Measurements from ENCODE around the gene HPDL.

The HPDL gene

GRCh38 chr1:45348966-45349677 lies 22.4 kb downstream of the HPDL start:
- in situ Hi-C loops (cut with MboI; ENCODE audit: low sequenced_read_pairs) = no loop called here

- in situ Hi-C loops (cut with MboI; ENCODE audit: low sequenced_read_pairs) = loop anchor here (10.0 kb wide), 1 partner anchor 223 kb away; no protein-coding TSS in a partner anchor
Measured at GRCh38 chr1:45351508-45351907, 24.8 kb downstream of the HPDL start.

GRCh38 chr1:45353685-45354084 lies 27.0 kb downstream of the HPDL start:
- in situ Hi-C loops (cut with MboI; ENCODE audit: low sequenced_read_pairs) = loop anchor here (10.0 kb wide), 1 partner anchor 221 kb away; no protein-coding TSS in a partner anchor

DNA sequence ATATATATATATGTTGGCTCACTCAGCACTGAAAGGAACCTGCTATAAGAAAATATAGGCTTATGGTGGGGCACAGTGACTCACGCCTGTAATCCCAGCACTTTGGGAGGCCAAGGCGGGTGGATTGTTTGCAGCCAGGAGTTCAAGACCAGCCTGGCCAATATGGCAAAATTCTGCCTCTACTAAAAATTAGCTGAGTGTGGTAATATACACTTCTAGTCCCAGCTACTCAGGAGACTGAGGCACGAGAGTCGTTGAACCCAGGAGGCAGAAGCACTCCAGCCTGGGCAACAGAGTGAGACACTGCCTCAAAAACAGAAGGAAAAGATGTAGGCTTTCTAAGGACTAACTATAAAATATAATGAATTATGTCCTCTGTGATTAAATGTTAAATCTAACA lies 28.1 kb downstream of the HPDL start:
- in situ Hi-C loops (cut with MboI; ENCODE audit: low sequenced_read_pairs) = loop anchor here (10.0 kb wide), 1 partner anchor 220 kb away; no protein-coding TSS in a partner anchor

DNA sequence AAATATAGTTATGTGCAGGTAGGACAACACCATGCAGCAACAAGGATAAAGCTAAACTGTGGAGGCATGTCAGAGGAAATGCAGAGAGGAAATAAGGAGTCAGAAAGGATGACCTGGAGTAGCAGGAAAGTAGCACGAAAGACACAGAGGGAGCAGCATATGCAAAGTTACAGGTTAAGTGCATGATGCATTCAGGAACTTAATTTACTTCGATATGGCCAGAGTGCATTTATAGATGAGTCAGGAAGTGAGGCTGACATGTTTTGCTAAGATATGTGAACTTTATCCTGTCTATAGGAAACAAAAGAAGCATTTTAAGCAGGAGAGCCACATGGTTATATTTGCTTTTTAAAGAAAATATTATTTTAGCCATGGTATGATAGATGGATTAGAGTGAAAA lies 29.0 kb downstream of the HPDL start:
- in situ Hi-C loops (cut with MboI; ENCODE audit: low sequenced_read_pairs) = loop anchor here (10.0 kb wide), 1 partner anchor 219 kb away; no protein-coding TSS in a partner anchor

- in situ Hi-C loops (cut with MboI; ENCODE audit: low sequenced_read_pairs) = loop anchor here (10.0 kb wide), 1 partner anchor 219 kb away; no protein-coding TSS in a partner anchor
Measured at GRCh38 chr1:45356186-45356585, 29.5 kb downstream of the HPDL start.

DNA sequence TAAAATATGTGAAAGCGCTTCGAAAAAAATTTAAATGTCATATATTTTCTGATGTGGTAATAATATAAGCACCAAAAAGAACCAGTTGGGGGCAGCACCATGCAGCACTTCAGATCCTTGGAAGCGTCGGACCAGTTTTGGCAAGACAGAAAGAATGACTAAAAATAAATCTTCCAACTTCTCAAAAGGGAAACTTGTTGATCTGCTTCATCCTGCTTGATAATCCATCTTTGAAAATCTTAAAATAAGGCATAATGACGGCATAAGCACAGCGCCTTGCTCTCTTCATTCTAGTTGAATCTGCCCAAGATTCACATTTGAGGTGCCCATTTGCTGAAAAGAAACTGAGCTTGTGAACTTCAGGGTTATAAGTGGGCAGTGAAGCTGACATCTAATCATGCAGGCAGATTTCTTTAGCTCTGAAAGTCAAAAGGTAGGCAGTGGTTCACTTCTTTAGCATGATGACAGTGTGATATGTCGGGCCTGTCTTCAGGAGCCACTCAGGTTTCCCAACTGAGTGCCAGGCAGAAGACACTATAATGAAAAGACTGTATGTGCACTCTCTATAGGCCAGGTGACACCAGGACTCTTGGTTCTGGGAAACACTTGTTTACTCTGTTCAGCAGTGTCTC lies 33.3 kb downstream of the HPDL start:
- in situ Hi-C loops (cut with MboI; ENCODE audit: low sequenced_read_pairs) = loop anchor here (5.0 to 10.0 kb wide), 2 partner anchors 132 to 215 kb away; partner anchors contain the start of gene TESK2

DNA sequence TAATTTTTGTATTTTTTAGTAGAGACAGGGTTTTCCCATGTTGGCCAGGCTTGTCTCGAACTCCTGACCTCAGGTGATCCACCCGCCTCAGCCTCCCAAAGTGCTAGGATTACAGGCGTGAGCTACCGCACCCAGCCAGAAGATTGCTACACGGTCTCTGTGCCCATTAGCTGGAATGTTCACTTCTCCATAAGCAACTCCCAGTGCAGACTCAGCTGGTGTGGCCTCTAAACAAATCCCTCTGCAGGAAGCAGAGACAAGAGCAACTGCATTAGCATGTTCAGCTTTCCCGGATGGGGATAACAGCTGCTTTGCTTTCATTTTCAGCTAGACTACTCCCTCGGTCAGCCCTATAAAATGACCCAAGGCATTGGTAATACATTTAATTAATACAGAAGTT lies 34.3 kb downstream of the HPDL start:
- in situ Hi-C loops (cut with MboI; ENCODE audit: low sequenced_read_pairs) = loop anchor here (5.0 kb wide), 1 partner anchor 131 kb away; the partner anchor contains the start of gene TESK2

DNA sequence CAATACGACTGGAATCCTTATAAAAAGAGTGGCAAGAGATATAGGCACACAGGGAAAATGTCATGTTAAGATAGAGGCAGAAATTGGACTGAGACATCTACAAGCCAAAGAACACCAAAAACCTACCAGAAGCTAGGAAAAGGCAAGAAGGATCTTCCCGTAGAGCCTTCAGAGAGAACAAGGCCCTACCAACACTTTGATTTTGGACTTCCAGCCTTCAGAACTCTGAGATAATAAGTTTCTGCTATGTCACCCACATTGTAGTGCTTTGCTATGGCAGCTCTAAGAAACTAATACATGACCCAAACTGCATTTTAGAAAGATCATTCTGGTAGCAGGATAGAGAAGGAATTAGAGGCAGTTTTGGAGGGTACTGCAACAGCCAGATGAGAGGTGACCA lies 37.6 kb downstream of the HPDL start:
- in situ Hi-C loops (cut with MboI; ENCODE audit: low sequenced_read_pairs) = loop anchor here (5.0 kb wide), 1 partner anchor 128 kb away; the partner anchor contains the start of gene TESK2

GRCh38 chr1:45365051-45365450 lies 38.4 kb downstream of the HPDL start:
- in situ Hi-C loops (cut with MboI; ENCODE audit: low sequenced_read_pairs) = no loop called here

GRCh38 chr1:45370575-45370974 lies 43.9 kb downstream of the HPDL start:
- in situ Hi-C loops (cut with MboI; ENCODE audit: low sequenced_read_pairs) = no loop called here

DNA sequence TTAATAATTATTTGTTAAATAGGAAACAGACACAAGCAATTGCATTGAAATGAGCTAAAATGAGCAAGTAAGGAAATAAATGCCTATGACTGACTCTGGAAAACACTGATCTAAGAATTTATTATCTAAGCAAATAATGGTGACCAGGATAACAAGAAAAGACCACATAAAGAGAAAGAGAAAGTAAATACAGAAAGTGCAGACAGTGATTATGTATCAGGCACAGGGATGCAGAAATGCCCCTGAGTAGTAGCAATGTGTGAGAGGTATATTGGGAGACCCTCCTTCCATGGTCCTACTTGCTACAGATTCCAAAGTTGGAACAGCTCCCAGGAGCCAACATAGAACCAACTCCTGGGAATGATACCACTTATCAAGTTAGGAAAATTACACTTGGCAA lies 46.9 kb downstream of the HPDL start:
- in situ Hi-C loops (cut with MboI; ENCODE audit: low sequenced_read_pairs) = no loop called here

DNA sequence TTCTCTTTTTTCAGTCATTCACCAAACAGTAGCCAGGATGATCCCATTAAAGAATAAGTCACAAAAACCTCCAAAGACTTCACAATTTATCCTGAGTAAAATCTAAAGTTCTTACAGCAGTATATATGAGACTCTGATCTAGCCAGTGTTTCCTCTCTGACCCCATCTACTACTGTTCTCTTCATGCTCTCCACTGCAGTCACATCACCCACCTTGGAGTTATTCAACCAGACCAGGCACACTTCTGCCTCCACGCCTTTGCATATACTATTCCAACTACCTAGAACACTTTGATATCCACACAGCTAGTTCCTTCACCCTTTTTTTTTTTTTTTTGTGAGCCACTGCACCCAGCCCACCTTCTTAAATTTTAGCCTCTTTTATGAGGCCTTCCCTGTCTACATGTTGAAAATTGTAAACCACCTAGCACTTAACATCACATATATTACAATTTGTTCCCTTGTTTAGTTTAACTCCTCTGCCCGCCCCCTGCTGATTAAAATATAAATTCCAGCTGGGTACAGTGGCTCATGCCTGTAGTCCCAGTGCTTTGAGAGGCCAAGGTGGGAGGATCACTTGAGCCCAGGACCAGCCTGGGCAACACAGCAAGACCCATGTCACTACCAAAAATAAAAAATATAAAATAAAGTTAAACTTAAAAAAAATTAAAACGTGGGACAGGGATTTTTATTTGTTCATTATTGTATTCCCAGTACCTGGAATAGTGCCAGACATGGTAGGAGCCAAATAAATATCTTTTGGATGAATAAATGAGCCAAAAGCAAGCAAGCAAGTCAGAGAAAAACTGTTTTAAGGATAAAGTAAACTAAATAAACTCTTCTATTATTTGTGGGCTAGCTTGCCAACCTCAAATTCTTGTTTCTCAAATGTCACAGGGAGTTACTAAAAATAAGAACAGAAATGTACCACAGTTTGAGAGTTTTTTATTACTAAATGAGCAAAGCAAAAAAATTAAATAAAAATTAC lies 48.7 kb downstream of the HPDL start:
- in situ Hi-C loops (cut with MboI; ENCODE audit: low sequenced_read_pairs) = no loop called here

GRCh38 chr1:45378184-45378583 lies 51.5 kb downstream of the HPDL start:
- in situ Hi-C loops (cut with MboI; ENCODE audit: low sequenced_read_pairs) = no loop called here
